HG02798 (cell line): ENCODE results near the gene CLIC3.

Experiments
- ATAC-seq: cut with Tn5 transposase; IDR thresholded peaks from one replicate; pipeline ENCODE4 v1.9.1; 2021; ENCODE audit warnings: mild to moderate bottlenecking; ENCODE audit not compliant: unreplicated experiment, poor library complexity

The CLIC3 gene

DNA sequence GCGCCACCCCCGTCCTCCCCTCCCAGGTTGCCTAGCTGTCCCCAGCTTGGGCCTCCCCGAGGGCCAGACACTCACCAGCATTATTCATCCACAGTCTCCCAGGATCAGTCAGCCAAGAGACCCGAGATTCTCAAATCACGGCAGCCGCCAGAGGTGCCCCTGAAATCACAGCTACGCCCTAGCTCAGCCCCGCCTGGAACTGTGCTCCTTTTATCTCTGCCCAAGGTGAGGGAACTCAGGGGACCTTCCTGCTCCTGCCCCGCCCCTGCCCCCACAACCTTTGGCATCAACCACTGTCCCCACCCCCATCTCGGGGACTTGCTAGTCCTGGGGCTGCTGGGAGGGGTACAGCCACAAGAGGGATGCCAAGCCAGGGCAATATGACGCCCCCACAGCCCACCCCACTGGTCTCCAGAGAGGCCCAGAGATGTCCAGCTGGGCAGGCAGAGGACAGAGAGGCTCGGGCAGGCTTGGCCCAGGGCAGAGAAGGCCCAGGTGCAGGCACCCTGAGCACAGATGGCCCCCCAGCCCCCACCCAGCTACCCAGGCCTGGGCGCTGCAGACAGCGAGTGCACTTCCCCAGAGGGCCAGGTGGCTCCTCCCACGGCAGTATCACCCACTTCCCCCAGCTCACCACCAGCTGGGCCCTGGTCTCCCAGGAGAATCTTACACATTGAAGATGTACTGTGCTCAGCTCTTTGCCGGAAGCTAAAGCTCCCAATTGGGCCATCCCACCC lies 35.7 kb upstream of the CLIC3 start, which contains the start of gene FUT7:
Gene FUT7 (minus strand): TSS at position 185 of the 737 bp plus-strand sequence. CDS start 97 bp downstream, at position 88.
- ATAC-seq: no peak

DNA sequence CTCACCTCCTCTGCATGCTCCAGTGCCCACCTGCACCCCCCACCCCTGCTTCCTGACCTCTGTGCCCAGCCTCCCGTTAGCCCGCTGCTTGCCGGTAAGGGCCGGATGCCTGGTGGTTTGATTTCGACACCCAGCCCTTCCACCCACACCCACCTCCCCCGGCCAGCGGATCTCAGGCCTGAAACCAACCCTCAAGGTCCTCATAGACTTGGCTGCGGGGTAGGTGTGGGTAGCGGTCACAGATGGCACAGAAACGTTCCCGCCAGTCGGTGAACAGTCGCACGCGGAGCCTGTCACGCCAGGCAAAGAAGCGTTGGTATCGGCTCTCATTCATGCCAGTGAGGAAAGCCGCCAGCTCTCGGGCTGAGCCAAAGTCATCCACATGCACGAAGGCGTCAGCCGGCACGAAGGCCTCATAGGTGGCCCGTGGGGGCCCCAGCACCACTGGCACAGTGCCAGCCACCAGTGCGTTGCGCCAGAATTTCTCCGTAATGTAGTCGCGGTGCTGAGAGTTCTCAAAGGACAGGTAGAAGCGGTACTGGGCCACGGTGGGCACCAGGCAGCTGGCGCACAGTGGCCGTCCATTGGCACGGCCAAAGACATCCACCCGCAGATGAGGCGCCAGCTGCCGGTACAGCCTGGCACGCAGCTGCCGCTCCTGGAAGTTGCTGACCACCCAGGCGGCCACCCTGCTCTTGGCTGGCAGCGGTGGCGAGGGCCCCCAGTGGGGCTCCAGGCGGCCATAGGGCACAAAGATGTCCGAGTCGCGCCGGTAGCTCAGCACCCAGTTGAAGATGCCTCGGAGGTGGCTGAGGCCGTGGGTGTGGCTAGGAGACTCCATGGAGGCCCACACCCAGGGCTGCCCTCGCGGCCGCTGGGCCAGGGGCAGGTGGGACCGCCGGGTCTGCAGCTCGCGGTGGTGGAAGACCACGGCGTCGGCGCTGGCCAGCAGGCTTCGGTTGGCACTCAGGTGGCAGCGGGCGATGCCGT lies 34.5 kb upstream of the CLIC3 start:
- ATAC-seq: no peak

DNA sequence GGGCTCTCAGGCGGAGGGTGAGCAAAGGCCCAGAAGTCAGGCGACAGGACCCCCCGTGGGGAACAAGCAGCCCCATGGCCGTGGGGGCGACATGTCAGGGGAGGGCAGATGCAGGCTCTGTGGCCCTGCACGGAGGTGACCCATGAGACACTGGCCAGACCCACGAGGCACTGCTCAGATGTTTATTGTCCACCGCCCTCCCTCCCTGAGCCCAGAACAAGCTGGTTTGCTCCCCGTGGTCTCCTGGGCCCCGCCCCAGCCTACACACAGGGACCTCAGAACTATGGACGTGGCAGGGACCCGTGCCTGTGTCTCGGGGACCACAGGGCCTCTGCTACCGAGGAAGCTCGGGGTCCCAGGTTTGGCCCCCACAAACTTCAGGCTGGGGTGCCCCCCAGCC lies 33.6 kb upstream of the CLIC3 start:
- no peak for ATAC-seq

DNA sequence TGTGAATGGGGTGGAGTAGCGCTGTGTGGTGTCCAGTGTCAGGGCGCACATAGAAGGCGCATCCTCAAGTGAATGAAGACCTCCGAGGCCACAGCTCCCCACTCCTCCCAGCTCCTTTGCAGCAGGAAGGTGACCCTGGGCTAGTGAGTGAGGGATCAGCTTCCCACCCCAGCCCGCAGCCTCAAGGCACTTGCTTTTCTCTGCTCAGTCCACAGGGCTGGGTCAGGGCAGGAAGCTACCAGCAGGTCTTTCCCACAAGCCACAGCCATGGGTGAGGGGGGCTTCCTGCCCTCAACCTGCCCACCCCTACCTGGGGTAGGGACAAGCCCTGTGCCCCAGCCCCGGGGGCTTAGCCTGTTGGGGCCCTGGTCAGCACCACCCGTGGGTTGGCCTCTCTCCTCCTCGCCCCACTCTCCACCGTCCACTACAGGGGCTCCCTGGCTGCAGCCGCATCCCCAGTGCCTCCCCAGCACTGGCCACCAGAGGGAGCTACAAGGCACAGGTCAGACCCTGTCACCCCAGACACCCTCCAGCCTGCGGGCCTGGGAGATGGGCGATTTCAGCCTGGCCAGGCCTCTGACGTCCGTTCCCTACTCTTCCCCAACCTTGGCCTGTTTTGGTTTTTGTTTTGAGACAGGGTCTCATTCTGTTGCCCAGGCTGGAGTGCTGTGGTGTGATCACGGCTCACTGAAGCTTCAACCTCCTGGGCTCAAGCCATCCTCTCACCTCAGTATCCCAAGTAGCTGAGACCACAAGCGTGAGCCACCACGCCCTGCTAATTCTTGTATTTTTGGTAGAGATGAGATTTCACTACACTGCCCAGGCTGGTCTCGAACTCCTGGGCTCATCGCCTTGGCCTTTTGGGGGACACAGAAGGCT lies 32.9 kb upstream of the CLIC3 start:
- no peak for ATAC-seq

DNA sequence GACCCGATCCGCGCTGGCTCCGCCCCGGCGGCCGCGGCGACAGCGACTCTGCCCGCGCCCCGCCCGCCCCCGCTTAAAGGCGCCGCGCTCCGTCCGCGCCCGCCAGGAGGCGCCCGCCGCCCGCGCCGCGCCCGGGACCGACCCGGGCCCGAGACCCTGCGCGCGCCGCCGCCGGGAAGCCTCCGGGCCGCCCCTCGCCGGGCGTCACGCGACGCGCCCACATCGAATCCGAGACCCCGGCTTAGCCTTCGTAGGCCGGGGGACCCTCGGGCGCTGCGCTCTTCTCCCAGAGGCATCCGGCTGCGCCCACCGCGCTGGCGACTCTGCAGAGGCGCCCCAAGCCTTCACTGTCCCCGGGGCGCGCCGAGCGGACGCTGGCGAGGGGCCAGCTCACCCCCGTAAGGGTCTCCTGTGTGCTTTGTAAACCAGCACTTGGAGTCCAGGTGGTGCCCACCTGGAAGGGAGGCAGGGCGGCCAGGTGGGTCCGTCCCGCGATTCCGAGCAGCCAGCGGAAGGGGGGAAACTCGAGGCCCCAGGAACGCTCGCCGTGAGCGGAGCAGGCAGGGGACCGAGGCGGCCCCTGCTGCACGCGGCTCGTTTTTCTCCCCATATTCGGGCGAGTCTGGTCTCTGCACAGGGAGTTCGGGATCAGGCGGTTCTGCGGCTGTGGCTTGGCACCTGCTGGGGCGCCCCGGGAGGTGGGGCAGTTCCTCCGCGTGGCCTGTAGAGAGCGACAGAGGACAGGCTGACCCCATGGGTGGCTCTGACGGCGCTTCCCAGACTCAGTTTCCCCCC lies 32.1 kb upstream of the CLIC3 start:
- ATAC-seq: peak; percentile 61

DNA sequence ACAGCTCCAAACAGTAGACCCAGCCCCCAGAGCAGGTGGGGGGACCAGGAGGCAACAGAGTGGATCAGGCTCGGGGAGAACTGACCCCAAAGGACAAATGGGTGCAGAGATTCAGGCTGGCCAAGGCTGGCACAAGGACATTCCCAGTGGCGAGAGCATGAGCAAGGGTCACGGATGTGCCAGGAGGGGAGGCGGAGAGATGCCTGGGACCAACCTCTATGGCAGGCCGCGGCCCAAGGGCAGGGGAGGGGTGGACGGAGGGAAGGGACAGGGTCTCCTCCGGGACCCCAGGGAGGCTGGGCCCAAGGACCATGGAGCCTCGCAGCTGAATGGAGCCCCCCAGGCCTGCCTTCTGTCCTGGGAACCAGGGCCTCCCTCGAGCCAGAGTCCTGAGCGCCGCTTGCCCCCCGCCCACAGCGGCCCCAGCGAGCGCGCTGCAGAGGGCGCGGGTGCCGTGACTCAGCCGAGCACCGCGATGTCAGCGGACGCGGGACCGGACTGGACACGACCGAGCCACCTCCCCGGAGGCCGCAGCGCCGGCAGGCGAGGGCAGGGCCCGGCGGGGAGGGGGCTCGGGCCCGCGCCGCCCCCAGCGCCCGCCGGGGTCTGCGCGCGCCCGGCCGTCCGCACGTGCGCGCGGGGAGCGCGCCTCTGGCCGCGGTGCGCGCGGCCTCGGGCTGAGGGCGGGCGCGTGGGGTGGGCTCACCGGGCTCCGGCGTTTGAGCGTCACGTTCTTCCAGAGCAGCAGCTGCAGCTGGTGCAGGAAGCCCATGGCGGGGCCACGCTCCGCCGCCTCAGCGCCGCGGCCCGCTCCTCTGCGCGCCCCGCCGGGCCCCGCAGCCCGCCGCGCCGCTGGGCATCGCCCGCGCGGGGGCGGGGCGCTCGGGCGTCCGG lies 31.2 kb upstream of the CLIC3 start, which contains the start of gene ABCA2:
Gene ABCA2 (minus strand): TSS at position 869 of the 894 bp plus-strand sequence. CDS start 97 bp downstream, at position 772.
- no peak for ATAC-seq

DNA sequence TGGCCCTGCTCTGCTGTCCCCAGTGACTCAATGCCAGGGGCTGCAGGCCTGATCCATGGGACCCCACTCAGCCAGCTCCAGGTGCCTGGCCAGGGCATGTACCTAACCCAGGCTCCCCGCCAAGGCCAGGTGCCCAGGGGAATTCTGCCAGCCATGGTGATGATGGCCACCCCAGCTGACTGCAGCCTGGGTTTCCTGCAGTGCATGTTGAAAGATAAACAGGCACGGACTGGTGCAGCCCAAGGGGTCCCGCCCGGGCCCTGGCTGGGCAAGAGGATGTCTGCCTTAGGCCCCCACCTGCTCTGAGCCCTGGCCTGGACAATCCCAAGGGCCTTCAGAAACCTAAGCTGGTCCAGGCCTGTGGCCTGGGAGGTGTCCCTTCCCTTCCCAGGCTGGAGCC lies 30.5 kb upstream of the CLIC3 start:
- ATAC-seq: no peak

DNA sequence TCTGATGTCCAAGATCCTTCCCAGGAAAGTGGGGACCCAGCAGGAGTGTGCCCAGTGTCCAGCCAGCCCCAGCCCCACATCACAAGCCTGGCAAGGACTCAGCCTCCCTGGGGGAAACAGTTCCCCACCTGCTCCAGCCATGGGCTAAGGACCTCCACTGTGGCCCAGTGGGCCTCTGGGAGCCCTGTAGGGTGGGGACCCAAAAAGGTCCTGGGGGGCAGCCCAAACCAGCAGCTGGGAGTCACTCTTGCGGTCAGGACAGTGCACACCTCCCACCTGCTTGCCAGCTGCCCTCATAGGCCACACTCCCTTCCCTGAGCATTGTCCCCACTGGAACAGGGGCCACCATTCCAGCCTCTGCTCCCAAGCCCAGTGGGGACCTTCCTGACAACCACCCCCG lies 30.0 kb upstream of the CLIC3 start:
- no peak for ATAC-seq

DNA sequence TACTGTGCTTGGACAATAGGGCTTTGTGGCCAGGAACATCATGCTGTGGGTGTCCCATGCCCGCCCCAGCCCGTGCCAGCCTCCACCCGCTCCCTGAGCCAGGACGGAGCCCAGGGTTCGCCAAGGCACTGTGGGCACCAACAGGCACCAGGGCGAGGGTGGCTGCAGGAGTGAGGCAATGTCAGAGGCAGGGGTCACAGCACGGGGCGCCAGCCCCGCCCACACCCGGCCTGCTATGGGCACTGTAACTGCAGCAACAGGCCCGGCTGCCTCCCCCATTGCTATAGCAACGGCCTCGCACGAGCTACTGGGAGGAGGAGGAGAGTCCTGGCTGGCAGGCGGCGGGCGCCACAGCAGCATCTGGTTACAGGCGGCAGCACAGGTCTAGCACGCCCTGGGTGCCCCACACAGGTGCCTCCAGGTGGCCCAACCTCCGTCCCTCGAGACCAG lies 29.2 kb upstream of the CLIC3 start:
- no peak for ATAC-seq

DNA sequence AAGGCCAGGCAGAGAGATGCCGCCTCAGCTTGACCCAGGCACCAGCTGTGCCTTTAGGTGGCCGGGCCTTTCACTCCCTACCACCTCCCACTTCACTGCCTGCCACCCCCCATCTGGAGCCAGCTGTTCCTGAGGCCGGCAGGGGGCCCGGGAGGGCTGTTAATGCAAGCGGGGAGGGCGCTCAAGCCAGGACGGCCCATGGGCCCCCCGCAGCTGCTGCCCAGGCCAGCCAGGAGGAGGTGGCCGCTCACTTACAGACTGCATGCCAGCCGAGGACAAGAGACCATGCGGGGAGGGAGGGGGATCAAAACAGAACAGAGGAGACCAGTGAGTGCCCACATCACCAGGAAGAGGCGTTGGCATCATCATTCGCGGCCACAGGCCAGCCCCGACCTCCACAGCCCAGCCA lies 27.2 kb upstream of the CLIC3 start:
- no peak for ATAC-seq

DNA sequence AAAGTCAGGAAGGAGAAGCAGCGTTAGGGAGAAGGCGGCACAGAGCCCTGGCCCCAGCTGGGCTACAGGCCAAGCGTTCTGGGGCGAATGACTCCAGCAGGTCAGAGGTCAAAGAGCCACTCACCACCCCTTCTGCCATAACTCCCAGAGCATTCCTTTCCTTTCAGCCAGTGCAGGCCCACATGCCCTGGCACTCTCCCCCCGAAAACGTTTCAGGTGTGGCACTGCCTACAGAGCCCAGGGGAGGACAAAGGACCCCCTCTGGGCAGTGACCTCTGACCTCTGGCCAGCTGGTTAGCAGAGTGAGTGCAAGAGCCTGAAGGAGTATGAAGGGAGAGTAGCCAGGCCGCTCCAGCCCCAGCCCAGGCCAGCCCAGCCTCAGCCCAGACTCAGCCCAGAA lies 26.8 kb upstream of the CLIC3 start:
- ATAC-seq: no peak

DNA sequence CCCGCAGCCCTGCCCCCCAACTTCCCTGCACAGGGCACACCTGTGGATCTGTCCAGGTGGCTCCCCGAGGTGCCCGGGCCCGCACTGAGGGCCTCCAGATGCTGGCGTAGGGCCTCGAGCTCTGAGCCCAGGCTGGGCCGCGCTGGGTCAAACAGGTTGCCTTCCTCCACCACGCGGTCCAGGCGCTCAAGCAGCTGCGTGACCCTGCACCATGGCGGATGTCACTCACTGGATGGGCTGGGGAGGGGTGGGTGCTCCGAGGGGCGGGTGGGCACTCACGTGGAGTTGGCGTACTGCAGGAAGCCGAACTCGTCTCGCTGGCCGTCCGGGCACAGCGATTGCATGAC lies 26.3 kb upstream of the CLIC3 start:
- no peak for ATAC-seq

DNA sequence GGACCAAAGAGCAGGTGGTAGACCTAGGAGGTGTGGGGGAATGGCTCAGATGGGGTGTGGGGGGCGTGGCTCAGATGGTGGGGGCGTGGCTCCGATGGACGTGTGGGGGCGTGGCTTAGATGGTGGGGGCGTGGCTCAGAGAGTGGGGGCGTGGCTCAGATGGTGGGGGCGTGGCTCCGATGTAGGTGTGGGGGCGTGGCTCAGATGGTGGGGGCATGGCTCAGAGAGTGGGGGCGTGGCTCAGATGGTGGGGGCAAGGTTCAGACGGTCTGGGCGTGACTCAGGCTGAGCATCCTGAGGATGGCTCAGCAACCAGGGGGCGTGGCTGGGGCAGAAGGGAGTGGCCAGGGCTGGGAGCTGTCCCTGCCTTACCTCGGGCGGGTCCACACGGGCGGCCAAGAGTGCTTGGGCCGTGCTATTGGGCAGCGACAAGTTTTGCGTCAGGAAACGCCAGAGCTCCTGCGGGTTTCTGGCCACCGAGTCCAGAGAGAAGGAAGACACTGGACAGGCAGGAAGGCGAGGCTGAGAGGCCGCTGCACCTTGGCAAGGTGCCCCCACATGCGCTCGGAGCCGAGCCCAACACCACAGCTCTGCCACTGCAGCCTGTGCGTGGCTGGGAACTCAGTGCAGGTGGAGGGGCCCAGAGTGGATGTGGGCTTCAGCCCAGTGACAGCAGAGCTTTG lies 25.8 kb upstream of the CLIC3 start:
- peak; percentile 46 for ATAC-seq

DNA sequence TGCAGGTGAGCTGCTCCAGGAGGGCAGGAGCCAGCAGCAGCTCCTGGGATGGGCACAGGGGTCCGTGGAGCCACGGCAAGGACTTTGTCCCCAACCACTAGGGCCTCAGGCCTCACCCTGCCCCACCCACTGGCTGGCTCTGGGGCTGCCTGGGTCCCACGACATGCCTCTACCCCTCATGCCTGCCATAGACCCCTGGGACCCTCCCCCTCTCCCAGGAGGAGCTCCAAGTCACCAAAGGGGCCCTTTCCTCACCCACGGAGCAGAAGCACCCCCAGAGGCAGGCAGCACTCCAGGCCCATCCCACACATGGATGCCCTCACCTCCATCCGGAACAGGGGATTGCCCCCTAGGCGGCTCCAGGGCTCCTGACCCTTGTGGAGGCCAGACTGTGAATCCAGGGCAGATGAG lies 25.2 kb upstream of the CLIC3 start:
- no peak for ATAC-seq

DNA sequence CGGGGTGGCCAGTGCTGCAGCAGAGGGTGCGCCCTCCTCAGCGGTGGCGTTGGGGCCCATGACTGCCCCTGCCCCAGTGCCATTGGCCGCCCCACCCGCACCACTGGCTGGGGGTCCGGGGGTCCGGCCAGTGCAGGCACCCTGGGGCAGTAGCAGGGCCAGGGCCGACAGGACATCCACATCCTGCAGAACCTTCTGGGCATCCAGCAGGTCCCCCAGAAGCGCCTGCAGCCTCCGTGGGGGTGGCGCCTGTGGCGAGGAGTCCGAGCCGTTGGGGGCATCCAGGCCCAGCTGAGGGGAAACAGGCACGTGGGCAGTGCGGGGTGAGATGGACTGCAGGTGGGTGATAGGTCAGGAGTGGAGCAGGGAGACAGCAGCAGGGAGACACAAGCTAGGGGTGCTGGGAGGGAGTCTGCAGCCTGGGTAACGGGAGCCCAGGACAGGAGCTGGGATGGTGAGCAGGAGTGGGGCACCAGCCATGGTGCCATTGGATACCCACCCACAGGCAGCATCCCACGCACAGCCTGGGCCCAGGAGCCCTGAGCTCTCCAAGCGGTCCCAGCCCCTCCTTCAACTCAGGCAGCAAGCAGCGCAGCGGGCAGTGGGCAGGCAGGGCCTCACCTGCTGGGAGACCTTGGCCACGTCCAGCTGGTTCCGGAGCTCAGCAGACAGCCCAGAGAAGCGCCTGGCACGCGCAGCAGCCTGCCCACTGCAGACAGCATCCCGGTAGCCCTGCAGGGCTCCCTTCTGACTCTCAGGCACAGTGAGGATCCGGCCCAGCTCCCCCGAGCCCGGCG lies 24.6 kb upstream of the CLIC3 start:
- ATAC-seq: no peak

DNA sequence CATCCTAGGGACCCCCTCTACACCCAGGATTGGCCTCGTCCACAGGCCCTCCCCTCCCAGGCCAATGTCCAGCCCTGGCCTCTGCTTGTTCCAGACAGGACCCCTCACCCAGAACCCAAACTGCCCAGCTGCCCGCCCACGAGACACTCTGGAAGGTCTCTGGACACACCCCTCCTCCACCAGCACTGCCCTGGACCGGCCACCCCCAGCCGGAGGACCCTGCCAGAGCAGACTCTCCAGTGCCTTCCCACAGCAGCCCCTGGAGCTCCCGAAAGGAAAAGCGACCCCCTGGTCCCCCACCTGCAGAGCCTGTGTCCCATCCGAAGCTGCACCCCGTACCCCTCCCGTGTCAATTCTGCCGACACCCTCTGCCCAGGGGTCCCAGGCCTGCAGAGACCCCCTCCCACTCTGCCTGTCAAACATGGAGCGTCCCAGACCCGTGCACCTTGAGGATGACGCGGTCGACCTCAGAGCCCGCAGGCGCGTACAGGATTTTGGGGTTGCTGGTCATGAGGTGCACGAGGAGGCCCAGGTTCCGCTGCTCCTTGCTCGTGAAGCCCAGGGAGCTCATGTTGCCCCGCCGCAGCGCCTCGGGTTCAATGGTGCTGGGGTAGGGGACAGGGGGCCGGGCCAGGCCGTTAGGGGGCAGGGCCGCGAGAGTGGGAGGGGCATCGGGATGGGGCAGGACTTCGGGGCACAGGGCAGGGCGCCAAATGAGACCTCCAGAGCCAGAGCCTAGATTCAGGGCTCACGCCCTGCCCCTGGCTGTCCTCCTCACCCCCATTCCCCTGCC lies 23.7 kb upstream of the CLIC3 start:
- ATAC-seq: no peak
